Stimulated activated CD8-positive, alpha-beta memory T cell treated with anti-CD3 and anti-CD28 coated beads, Interleukin-2, amount 100 ng/mL, for 1 hour (primary cell): ENCODE data around the gene SLC7A8.
"Not testable (repeated sequence)": the region's sequence is repeated elsewhere in the genome, so short reads cannot be mapped to it uniquely, and the experiment has no call there.

Experiments used
- DNase-seq, 2 donors: peaks; one replicate each; pipeline ENCODE4 v3.0.0-alpha.2; 2020; ENCODE audit warnings: low read depth in 2 of 2

The SLC7A8 gene

GRCh38 chr14:23114120-23114458 is 69.4 kb downstream of the SLC7A8 start:
- DNase-seq = no peak

GRCh38 chr14:23113431-23114119 is 69.9 kb downstream of the SLC7A8 start:
- no peak for DNase-seq

- DNase-seq = no peak
Observed at GRCh38 chr14:23112359-23113178, 70.9 kb downstream of the SLC7A8 start.

- no peak for DNase-seq
Observed at GRCh38 chr14:23110579-23111365, 72.7 kb downstream of the SLC7A8 start.

- DNase-seq = no peak
Observed at GRCh38 chr14:23109769-23110168, 73.7 kb downstream of the SLC7A8 start.

- not testable (repeated sequence) for DNase-seq
Observed at GRCh38 chr14:23108169-23108568, 75.3 kb downstream of the SLC7A8 start.

GRCh38 chr14:23107620-23108019 is 75.8 kb downstream of the SLC7A8 start:
- DNase-seq = not testable (repeated sequence)

- DNase-seq = no peak
Observed at GRCh38 chr14:23106747-23107045, 76.8 kb downstream of the SLC7A8 start.

- DNase-seq = no peak
Observed at GRCh38 chr14:23105348-23105824, 78.1 kb downstream of the SLC7A8 start.

GRCh38 chr14:23104591-23105347 is 78.7 kb downstream of the SLC7A8 start, which contains the start of gene CIROP:
TSS of gene CIROP (minus strand) at chr14:23104989. CDS start at chr14:23104920, 69 bp downstream.
- DNase-seq = no peak

GRCh38 chr14:23104070-23104590 is 79.3 kb downstream of the SLC7A8 start:
- no peak for DNase-seq

- DNase-seq = no peak
Observed at GRCh38 chr14:23103581-23103980, 79.9 kb downstream of the SLC7A8 start.

- DNase-seq = no peak
Observed at GRCh38 chr14:23102801-23103200, 80.7 kb downstream of the SLC7A8 start.

GRCh38 chr14:23101986-23102625 is 81.4 kb downstream of the SLC7A8 start:
- no peak for DNase-seq

- no peak for DNase-seq
Observed at GRCh38 chr14:23101213-23101970, 82.1 kb downstream of the SLC7A8 start.

GRCh38 chr14:23099212-23099861 is 84.1 kb downstream of the SLC7A8 start:
- no peak for DNase-seq

GRCh38 chr14:23097786-23098185 is 85.7 kb downstream of the SLC7A8 start:
- DNase-seq = no peak

GRCh38 chr14:23095196-23096108 is 88.0 kb downstream of the SLC7A8 start, which contains the start of gene C14orf119:
TSS of gene C14orf119 (plus strand) at chr14:23095505. CDS start at chr14:23097659, 2,154 bp downstream.
- peak; percentile 98 for DNase-seq
